GM19463 (cell line): ENCODE results near the gene RHBDF2.

Source experiments
- ATAC-seq: cut with Tn5 transposase; IDR thresholded peaks from one replicate; pipeline ENCODE4 v1.9.1; 2021; ENCODE audit warnings: mild to moderate bottlenecking, moderate library complexity; ENCODE audit not compliant: unreplicated experiment

RHBDF2 gene

DNA sequence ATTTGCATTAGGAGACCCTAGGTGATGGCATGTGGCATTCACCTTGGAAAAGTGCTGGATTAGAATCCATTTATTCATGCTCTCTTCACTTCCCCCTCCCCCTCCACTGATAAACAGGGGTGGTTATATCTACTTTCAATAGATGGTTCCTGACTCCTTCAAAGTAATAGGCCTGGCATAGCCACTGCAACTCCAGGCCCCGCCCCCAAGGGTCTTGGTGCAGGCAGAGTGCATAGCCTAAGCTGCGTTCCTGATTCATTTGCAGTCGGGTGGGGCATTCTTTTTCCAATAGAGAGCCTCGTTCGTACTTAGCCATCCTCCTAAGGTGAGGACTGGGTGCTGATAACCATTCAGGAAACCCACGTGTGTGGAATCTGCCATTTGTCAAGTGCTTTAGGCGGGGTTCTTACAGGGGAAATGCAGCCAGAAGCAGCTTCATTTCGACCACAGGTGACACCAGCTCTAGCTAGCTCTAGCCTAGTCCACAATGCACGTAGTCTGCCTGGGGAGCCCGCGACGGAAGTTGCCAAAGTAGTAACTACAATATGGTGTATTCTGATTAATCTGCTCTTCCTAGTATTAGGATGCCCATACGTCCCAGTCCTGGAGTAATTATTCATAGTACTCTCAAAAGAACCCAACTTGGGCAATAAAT lies 59.4 kb downstream of the RHBDF2 start:
- ATAC-seq, result no peak

DNA sequence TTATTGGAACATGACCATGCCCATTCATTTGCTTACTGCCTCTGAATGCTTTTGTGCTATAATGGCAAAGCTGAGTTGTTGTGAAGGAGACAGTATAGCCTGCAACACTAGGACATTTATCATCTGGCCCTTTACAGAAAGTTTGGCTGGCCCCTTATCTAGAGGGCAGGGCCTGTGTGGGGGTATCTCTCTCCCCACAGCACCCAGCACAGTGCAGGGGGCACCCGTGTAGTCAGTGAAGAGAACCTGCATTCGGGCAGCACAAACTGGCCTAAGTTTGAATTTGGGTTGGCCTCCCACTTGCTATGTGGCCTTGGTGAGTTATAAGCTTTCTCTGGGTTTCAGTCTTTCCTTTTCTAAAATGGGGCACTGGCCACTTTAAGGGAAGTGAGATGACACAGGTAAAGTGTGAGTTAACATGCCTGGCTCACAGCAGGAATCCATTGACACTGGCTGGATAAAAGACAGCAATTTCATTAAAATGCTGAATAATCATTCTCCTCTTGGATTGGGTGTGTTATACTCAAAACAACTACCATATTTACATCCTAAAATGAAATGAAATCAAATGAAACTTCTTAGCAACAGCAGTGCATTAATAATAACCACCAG lies 60.4 kb downstream of the RHBDF2 start:
- no peak for ATAC-seq

DNA sequence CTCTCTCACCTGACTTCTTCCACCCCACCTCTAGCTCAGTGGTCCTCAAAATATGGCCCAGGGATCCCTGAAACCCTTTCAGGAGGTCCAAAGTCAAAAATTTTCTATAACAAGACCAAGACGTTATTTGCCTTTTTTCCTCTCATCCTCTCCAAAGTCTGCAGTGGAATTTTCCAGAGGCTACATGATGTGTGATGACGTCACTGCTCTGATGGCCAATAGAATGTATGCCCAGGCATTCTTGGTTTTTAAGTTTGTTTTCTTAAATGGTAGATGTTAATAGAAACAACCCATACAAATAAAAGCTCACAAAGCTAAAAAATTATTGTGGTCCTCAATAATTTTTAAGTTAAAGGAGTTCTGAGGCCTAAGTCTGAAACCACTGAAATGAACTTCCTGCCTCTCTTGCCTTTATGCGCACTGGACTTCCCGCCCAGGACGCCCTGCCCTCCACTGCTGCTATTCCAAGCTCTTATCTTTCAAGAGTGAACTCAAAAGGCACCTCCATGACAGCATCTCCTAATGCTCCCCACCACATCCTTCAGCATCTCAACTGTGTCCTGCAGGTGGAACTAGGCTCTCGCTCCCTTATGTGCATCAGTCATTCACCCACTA lies 61.8 kb downstream of the RHBDF2 start:
- ATAC-seq, result no peak

DNA sequence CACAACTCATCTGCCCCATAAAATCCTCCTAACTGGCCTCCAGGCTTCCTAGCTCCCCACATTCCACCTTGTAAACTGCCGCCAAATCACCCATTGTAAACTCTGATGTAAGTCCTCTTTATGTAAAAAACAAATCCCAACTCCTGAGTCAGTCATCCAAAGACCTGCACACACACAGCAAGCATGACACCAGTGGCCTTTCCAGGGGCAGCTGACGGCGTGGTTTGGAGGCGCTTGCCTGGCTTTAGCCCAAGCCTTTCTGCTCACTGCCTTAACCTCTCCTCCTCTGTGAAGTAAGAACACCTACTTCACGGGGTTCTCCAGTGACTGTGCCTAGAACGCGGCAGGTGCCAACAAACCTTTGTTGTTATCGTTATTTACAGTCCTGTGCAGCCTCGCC lies 62.3 kb downstream of the RHBDF2 start:
- no peak for ATAC-seq

DNA sequence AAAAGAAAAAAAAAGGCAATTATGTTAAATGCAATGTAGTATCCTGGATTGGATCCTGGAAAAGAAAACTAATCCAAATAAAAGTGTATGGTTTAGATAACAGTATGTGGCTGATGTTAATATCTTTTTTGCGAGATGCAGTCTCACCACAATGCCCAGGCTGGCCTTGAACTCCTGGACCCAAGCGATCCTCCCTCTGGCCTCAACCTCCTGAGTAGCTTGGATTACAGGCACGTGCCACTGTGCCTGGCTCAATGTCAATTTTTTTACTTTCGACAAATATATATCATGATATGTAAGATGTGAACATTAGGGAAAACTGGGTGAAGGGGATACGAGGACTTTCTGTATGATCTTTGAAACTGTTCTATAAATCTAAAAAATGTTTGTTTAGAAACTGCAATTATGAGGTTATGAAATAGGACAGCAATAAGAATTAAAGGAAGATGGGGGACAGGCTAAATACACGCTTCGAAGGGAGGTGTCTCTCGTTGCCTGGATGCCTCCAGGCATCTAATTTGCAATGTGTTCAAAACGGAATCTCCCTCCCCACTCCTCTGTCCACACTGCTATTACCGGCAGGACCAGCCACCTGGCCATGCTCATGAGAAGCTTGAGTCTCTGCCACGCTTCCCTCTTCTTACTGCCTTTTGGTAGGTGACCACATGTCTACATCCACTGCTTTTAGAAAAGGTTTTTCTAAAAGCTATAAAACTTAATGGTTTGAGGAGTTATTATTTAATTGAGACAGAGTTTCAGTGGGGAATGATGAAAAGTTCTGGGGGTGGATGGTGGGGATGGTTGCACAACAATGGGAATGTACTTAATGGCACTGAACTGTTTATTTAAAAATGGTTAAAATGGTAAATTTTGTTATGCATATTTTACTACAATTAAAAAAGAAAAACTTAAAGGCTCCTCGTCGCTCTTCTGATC lies 63.5 kb downstream of the RHBDF2 start:
- no peak for ATAC-seq

DNA sequence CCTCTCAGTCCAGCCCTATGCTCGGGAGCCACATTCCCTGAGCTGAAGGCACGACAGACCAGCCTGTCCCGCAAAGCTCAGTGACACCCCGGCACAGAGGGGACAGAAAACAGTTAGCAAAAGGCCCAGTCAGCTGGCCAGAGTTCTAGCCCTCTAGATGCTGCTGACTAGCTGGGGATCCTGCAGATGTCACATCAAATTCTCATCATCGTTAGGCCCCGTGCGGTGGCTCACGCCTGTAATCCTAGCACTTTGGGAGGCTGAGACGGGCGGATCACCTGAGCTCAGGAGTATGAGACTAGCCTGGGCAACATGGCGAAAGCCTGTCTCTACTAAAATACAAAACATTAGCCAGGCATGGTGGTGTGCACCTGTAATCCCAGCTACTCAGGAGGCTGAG lies 65.5 kb downstream of the RHBDF2 start:
- no peak for ATAC-seq

GRCh38 chr17:76434870-76435269 lies 66.4 kb downstream of the RHBDF2 start:
- ATAC-seq, result no peak

GRCh38 chr17:76433693-76434092 lies 67.5 kb downstream of the RHBDF2 start:
- no peak for ATAC-seq

DNA sequence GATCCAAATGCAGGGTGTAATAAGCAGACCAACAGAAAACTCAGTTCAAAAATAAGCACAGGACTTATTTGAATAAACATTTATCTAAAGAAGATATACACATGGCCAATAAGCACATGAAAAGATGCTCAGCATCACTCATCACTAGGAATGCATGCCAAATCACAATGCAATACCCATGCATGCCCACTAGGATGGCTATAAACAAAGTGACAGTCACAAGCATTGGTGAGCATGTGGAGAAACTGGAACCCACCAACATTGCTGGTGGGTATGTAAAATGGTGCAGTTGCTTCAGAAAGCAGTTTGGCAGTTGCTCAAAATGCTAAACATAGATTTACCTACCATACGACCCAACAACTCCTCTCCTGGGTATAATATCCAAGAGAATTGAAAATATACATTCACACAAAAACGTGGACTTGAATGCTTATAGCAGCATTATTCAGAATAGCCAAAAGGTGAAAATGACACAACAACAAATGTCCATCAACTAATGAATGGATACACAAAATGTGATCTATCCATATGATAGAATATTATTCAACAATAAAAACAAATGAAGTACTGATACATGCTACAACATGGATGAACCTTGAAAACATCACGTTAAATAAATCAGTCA lies 68.4 kb downstream of the RHBDF2 start:
- ATAC-seq, result no peak

GRCh38 chr17:76432004-76432403 lies 69.2 kb downstream of the RHBDF2 start:
- no peak for ATAC-seq

- ATAC-seq, result no peak
Measured at GRCh38 chr17:76431509-76431908, 69.7 kb downstream of the RHBDF2 start.

DNA sequence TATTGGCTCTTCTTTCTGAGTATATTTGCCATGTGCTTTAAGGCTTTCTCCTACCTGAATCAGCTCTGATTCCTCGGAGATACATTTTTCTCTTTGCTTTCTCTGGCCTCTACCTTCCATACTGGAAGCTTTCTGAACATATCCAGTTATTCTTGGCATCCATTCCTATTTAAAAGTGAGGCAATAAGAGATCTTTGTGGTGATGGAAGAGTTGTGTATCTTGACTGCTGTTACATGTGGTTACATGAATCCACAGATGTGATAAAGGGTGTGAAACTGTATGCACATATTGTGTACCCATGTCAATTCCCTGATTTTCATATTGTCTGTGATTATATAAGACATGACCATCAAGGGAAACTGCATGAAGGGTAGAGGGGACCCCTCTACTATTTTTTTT lies 72.7 kb downstream of the RHBDF2 start:
- ATAC-seq, result no peak

GRCh38 chr17:76427501-76428231 lies 73.6 kb downstream of the RHBDF2 start:
- no peak for ATAC-seq

DNA sequence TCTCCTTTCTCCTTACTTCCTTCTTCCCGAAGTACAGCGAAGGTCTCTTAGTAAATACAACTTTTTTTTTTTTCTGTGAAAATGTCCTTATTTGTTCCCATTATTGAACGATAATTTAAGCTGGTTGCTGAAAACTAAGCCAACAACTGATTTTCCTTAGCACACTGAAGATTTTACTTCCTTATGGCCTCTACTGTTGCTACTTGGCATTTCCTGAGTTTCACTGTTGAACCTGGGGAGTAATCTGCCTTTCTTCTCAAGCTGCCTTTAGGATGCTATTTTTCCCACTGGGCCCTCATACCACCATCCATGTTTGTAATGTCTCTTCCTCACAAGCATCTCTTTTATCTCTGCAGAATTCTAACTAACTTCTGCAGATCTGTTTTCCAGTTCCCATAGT lies 74.4 kb downstream of the RHBDF2 start:
- ATAC-seq, result no peak

DNA sequence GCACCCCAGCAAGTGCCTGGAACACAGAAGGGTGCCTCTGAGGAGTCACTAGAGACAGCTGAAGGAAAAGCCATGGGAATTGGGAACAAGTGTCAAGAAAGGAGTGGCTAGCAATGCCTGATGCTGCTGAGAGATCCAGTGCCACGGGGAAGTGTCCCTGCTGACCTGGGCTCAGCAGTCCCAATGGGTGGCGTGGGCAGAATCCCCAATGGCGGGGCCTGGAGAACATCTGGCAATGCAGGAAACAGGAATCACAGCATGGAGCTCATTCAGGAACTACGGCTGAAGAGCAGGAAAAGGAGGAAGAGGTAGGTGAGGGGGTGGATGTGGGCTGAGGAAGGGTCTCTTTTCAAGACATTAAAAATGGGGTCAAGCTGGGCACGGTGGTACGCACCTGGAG lies 78.4 kb downstream of the RHBDF2 start:
- no peak for ATAC-seq

GRCh38 chr17:76422406-76422805 lies 78.8 kb downstream of the RHBDF2 start:
- ATAC-seq, result no peak

DNA sequence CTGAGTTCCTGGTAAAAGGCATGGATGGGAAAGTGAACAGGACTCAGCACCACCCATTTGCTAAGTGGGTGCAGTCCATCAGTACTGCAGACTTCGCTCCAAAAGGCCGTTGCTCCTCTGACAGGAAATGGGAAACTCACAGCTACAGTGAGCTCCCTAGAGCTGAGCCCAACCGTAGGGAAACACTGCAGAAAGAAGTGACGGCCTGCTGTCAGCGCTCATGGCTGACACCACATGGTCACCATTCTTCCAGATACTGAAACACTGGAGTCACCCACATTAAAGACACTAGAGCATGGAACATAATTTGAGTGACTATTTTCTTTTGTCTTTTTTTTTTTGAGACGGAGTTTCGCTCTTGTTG lies 80.2 kb downstream of the RHBDF2 start:
- ATAC-seq, result no peak
